Gastroesophageal sphincter (tissue), 4 donors: Measurements from ENCODE around the gene KCNA3. TPM values are rescaled to one million over a fixed set of nuclear protein-coding genes. Genes with fewer than 3 reads are reported as not detected.

Experiments
- ATAC-seq: fragments of 150-250 bp; one replicate; pipeline ENCODE4 v1.9.1; 2016; ENCODE audit warnings: mild to moderate bottlenecking, moderate library complexity
- H3K27ac ChIP-seq, 4 donors: fragments of 200-600 bp; sonication (generic) in 3 of 4; 1 replicate in 3 of 4; 2 replicates in 1 of 4; pipeline ENCODE4 v1.5.1; 2016 to 2019
- H3K27me3 ChIP-seq: fragments of 200-600 bp; sonication (generic); one replicate; pipeline ENCODE4 v1.5.1; 2019
- H3K36me3 ChIP-seq, 2 donors: fragments of 200-600 bp; sonication (generic); one replicate each; pipeline ENCODE4 v1.5.1; 2019; ENCODE audit warnings: control low read depth in 1 of 2
- H3K4me1 ChIP-seq, 3 donors: fragments of 200-600 bp; sonication (generic); 1 replicate in 2 of 3; 2 replicates in 1 of 3; pipeline ENCODE4 v1.5.1; 2016 to 2019; ENCODE audit warnings: control low read depth in 2 of 3
- H3K4me3 ChIP-seq, 2 donors: fragments of 200-600 bp; sonication (generic); one replicate each; pipeline ENCODE4 v1.5.1; 2019; ENCODE audit warnings: mild to moderate bottlenecking in 1 of 2, moderate library complexity in 1 of 2
- H3K9me3 ChIP-seq, 3 donors: fragments of 200-600 bp; sonication (generic); one replicate each; pipeline ENCODE4 v1.5.1; 2017 to 2019; ENCODE audit warnings: control low read depth in 2 of 3
- CTCF ChIP-seq, 4 experiments: fragments of 200-600 bp in 2 of 4; fragments of 450-650 bp in 2 of 4; sonication (generic) in 1 of 4; IDR thresholded peaks; one replicate each; pipeline ENCODE4 v1.5.1; 2017 to 2019; ENCODE audit warnings: antibody characterized with exemption in 4 of 4, mild to moderate bottlenecking in 2 of 4, moderate library complexity in 2 of 4
- EP300 ChIP-seq: sonication (generic); formaldehyde crosslinking; IDR thresholded peaks from one replicate; pipeline ENCODE4 v1.6.1; 2017; ENCODE audit warnings: antibody characterized with exemption, mild to moderate bottlenecking
- POLR2A ChIP-seq, 2 donors: fragments of 450-650 bp; IDR thresholded peaks; one replicate each; pipeline ENCODE4 v1.6.1; 2017; ENCODE audit warnings: antibody characterized with exemption in 2 of 2, mild to moderate bottlenecking in 2 of 2, moderate library complexity in 1 of 2
- POLR2AphosphoS5 ChIP-seq: sonication (generic); formaldehyde crosslinking; IDR thresholded peaks from one replicate; pipeline ENCODE4 v1.6.1; 2017; ENCODE audit warnings: antibody characterized with exemption
- WGBS, 2 donors: methylation state at CpG; one replicate each; pipeline ENCODE4 v1.1.5; 2018; ENCODE audit warnings: low coverage in 1 of 2; 5-methylcytosine and 5-hydroxymethylcytosine counted together
- total RNA-seq, 4 donors: library from RNA; depleted of rRNA; stranded (reverse); fragments of >200 nt; gene quantifications; one replicate each; pipeline ENCODE4 v1.1.0, GENCODE V29; 2016

Gene KCNA3
- total RNA-seq, 4 donors from 2014 or later = 0.31 to 1.9 (median 0.49) TPM

GRCh38 chr1:110684491-110684890, 9.8 kb upstream of the KCNA3 start:
- WGBS, 2 donors = 59 to 80% methylated on average over 1 to 2 of the region's 2 CpGs
- Histone ChIP-seq H3K9me3 (no peaks in the 10 kb centered on the region), H3K27ac (no peak overlapping the region), H3K36me3 (no peaks in the 10 kb centered on the region), H3K4me1 (no peaks in the 10 kb centered on the region), H3K27me3 (peaks cover 40% of the 10 kb centered on the region), H3K4me3 (no peak overlapping the region)
- TF ChIP-seq POLR2A (IDR thresholded peaks at IDR 0.05) (no peak), EP300 (no peak), POLR2AphosphoS5 (no peak), CTCF (IDR thresholded peaks at IDR 0.05) (no peak)
- no peak for ATAC-seq

- 73 to 79% methylated on average over 1 of the region's 1 CpG for WGBS, 2 donors
- H3K36me3 ChIP-seq = no peaks in the 10 kb centered on the region
- no peaks in the 10 kb centered on the region for H3K9me3 ChIP-seq
- no peak overlapping the region for H3K4me3 ChIP-seq
- no peak for ATAC-seq
- H3K4me1 ChIP-seq = no peaks in the 10 kb centered on the region
- no peak overlapping the region for H3K27ac ChIP-seq
- peaks cover 54% of the 10 kb centered on the region for H3K27me3 ChIP-seq
- TF ChIP-seq EP300 (no peak), POLR2AphosphoS5 (no peak), POLR2A (IDR thresholded peaks at IDR 0.05) (no peak), CTCF (IDR thresholded peaks at IDR 0.05) (no peak)
Observed at GRCh38 chr1:110682898-110683297, 8.2 kb upstream of the KCNA3 start.

- TF ChIP-seq POLR2AphosphoS5 = no peak
- no peak for TF ChIP-seq POLR2A (IDR thresholded peaks at IDR 0.05)
- TF ChIP-seq EP300 = no peak
- TF ChIP-seq CTCF (IDR thresholded peaks at IDR 0.05) = no peak
- no peaks in the 10 kb centered on the region for H3K36me3 ChIP-seq
- H3K27me3 ChIP-seq = peaks cover 61% of the 10 kb centered on the region
- H3K4me1 ChIP-seq = peaks cover 0 to 4% (median 0%) of the 10 kb centered on the region in 3 donors
- H3K9me3 ChIP-seq = no peaks in the 10 kb centered on the region
- ATAC-seq = no peak
- 38 to 66% methylated on average over 2 of the region's 3 CpGs for WGBS, 2 donors
- no peak overlapping the region for H3K27ac ChIP-seq
- H3K4me3 ChIP-seq = no peak overlapping the region
Observed at GRCh38 chr1:110680036-110680735, 5.4 kb upstream of the KCNA3 start.

- Histone ChIP-seq H3K4me1 (peaks cover 0 to 18% (median 0%) of the 10 kb centered on the region in 3 donors), H3K4me3 (no peak overlapping the region), H3K27me3 (peaks cover 86% of the 10 kb centered on the region), H3K9me3 (no peaks in the 10 kb centered on the region), H3K27ac (no peak overlapping the region), H3K36me3 (no peaks in the 10 kb centered on the region)
- no peak for TF ChIP-seq EP300
- TF ChIP-seq POLR2A (IDR thresholded peaks at IDR 0.05) = no peak
- TF ChIP-seq POLR2AphosphoS5 = no peak
- no peak for TF ChIP-seq CTCF (IDR thresholded peaks at IDR 0.05)
- 43 to 60% methylated on average over 1 to 3 of the region's 3 CpGs for WGBS, 2 donors
- ATAC-seq = no peak
Observed at GRCh38 chr1:110677526-110677925, 2.8 kb upstream of the KCNA3 start.

GRCh38 chr1:110676970-110677369, 2.2 kb upstream of the KCNA3 start:
- peaks cover 0 to 18% (median 0%) of the 10 kb centered on the region in 3 donors for H3K4me1 ChIP-seq
- peaks cover 91% of the 10 kb centered on the region for H3K27me3 ChIP-seq
- no peak for ATAC-seq
- TF ChIP-seq POLR2A (IDR thresholded peaks at IDR 0.05) (no peak), CTCF (IDR thresholded peaks at IDR 0.05) (no peak), POLR2AphosphoS5 (no peak), EP300 (no peak)
- no peaks in the 10 kb centered on the region for H3K36me3 ChIP-seq
- no peaks in the 10 kb centered on the region for H3K9me3 ChIP-seq
- H3K27ac ChIP-seq = no peak overlapping the region
- no peak overlapping the region for H3K4me3 ChIP-seq
- WGBS, 2 donors = 58 to 62% methylated on average over 3 to 4 of the region's 4 CpGs
